NCI-H2107 treated with DMSO at 0.1 percent for 48 hours (cell line): ENCODE measurements around the gene TEKT1.
"Not testable (repeated sequence)": the region's sequence is repeated elsewhere in the genome, so short reads cannot be mapped to it uniquely, and the experiment has no call there.

Experiments
- DNase-seq: peaks from one replicate; lab custom pipeline; 2025; ENCODE audit not compliant: unreplicated experiment; lab: John Stamatoyannopoulos, UW

The TEKT1 gene

DNA sequence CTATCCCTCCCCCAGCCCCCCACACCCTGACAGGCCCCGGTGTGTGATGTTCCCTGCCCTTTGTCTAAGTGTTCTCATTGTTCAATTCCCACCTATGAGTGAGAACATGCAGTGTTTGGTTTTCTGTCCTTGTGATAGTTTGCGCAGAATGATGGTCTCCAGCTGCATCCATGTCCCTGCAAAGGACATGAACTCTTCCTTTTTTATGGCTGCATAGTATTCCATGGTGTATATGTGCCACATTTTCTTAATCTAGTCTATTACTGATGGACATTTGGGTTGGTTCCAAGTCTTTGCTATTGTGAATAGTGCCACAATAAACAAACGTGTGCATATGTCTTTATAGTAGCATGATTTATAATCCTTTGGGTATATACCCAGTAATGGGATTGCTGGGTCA is 15.2 kb downstream of the TEKT1 start:
- not testable (repeated sequence) for DNase-seq

DNA sequence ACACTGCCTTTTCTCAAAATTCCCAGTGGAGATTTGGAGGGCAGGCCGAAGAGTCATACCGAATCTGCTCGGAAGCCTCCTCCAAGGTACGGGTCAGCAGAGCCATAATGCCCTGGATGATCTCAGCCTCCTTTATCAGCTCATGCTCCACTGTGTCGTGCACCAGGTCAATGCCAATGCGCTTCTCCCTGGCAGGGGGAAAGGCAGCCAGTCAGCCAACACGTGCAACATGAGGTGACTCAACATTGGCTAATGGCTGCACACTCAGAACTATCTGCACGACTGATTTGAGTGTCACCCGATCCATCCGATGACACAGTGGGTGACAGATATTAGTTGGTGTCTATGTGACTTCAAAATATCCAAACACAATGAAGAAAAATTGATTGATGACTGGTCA is 15.8 kb downstream of the TEKT1 start:
- DNase-seq = no peak

DNA sequence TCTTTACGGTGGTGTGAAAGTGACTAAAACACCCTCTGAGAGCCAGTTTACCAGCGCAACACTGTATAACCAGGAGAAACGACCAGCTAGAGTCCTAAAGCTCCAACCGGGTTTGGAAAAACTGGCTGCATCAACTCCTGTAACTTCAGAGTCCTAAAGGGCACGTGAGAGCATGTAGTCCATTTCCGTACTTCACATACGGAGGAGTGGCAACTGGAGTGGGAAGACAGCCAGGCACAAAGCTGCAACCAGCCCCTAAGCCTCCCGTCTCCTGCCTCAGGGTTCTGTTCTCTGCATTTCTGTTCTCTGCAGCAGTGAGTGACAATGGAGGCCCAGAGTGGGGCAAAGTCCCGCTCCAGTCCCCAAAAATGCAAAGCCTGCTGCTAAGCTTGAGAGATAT is 19.2 kb downstream of the TEKT1 start:
- no peak for DNase-seq

DNA sequence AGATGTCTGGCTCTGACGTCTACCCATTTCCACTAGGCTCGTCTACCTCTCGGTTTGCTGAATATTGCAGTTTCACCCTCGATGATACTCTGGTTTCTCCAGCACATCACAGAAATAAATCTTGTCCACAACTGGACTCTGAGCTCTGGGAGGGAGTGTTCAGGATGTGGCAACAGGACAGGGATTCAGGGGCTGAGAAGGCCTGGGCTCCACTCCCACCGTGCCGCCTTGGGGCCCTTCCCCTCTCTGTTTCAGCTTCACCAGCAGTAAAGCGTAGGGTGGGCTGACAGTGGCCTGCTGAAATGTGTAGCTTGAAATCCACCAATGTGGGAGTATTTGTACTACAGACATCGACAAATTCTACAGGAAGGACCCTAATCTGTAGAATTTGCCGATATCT is 20.0 kb downstream of the TEKT1 start:
- no peak for DNase-seq

DNA sequence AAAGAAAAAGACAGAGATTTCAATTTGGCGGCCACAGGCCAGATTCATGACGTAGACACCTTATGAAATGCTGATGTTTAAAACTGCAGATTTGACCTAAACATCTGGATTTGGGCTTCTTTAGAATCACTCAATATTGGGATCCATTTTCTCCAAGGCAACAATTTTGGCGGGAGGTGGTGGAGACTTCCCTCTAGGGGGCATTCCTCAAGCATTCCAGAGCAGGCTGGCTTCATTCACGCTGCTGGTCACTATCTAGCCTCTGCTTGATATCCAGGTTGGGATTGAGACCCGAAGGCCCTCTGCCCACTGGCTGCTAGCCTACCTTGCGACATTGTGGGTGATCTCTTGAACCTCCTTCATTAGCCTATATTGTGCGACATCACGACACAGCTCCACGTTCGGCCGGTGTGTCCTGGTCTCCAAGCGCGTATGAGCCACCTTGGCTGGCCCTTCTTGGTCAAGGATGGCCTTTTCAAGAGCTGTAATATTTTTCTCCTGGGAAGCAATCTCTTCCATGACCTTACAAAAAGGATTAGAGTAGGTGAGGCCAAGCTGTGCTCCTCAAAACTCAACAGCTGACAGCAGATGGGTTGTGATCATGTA is 31.0 kb downstream of the TEKT1 start:
- no peak for DNase-seq

DNA sequence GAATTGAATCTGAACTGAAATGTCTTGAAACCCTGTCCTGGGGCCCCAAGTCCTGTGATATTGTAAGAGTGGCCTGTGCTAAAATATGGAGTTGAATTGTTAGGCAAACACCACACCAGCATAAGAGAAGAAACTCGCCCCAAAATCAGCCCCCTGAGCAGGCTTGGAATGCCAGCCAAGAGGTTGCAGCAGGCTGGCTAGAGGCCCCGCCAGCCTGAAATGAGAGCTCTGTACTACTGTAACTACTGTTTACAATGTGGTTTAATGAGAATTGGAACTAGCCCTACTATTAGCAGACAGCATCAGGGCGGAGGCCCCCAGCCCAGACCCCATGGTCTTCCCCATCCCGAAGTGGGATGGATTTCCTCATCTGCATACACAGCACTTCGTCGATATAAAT is 31.8 kb downstream of the TEKT1 start:
- DNase-seq = no peak

DNA sequence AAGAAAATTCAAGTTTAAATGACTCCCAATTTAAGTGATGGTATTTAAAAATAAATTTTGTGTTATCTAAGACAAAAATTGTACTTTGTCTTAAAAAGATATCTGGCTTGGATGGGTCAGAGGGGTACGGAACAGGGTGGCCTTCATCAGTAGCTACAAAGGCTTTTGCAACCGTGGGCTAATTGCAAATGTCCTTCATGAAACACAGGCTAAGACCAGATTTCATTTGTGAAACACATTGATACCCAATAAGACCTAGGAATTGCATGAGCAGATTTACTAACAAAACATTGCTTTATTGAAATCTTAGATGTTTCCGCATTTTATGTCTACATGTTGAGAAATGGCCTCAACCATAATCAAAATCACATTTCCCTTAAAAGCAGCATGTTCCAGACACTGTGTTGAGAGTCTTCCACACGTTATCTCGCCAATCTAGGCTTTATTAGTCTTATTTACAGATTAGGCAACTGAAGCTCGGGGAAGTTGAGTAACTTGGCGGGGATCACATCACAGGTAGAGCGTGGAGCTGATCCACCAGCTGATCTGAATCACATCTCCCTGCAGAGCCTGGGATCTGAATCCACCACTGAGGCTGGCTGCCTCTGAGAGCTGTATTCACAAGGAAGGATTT is 33.7 kb downstream of the TEKT1 start:
- no peak for DNase-seq

DNA sequence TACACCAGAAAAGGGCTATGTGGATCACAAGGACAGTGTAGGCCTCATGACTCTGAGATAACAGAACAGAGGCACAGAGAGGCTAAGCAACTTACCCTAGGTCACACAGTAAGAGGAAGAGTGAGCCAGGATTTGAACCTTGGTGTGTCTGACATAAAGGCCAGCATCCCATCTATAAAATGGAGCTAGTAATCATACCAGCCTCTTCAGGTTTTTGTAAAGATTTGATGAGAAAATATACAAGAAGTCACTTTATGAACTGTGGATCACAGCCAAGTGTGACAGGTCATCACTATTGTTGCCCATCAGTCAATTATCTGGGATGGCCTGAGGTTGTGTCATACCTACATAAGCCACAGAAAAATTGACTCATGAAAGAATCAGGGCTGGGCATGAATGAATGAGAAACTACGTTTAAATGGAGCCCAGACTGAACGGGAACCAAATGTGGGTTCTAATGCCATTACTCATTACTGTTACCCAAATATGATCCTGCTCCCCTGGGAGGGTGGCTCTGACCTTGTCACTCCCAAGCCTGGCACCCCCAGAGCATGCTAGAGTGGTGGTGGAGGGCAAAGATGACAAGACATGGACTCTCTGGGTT is 34.5 kb downstream of the TEKT1 start:
- no peak for DNase-seq

DNA sequence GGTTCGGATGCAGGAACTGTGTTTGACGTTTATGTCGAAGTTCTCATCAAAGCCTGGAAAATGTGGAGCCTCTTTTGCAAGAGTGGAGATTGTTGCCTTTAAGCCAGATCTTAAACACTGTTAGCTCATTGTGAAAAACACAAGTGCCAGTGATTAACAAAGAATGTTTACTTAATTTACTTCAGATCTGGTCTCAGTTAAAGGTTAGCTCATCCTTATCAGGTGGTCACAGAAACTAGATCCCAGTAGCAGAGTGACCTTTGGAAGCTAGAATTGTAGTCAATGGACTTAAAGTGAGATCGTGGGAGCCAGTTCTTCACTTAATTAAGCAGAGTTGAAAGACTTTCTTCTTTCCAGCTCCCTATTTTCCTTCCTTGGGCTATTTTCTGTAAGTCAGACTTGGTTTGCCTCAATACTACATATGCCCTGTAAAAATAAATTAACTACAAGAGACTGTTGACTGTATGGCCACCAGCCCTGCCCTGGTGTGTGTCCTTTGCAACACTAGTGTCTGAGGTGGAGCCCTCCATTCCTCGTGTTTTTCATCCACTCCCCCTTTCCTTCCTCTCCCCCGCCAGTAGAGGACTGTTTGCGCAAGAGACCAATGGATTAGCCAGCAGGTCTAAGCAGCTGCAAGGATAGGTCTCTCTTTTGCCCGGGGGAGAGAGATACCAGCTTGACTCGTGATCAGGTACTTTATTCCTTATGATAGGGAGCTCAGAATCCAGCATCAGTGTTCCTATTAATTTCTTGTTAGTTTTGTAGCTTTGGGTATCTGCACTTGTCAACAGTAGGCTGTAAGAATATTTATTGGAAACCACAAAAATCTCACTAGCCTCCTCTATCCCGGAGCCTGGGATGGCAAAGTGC is 35.3 kb downstream of the TEKT1 start:
- no peak for DNase-seq

DNA sequence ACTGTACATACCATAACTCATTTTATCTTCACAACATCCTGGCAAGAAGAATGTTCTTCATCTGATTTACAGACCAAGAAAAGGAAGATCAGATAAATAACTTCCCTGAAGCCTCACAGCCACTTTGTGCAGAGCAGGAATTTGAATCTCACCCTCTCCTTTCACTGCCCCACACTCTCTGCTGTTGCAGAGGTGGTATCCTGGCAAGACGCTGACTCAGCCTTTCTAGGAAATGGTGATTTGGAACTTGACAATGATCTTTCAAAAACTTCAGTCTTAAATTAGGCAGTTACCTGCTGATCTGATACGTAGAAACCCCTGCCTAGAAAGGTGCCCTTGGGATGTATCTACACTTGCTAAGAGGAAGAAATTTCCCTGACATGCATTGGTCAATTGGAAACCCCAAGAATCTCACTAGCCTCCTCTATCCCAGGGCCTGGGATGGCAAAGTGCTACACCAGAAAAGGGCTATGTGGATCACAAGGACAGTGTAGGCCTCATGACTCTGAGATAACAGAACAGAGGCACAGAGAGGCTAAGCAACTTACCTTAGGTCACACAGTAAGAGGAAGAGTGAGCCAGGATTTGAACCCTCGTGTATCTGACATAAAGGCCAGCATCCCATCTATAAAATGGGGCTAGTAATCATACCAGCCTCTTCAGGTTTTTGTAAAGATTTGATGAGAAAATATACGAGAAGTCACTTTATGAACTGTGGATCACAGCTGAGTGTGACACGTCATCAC is 37.6 kb downstream of the TEKT1 start:
- no peak for DNase-seq

DNA sequence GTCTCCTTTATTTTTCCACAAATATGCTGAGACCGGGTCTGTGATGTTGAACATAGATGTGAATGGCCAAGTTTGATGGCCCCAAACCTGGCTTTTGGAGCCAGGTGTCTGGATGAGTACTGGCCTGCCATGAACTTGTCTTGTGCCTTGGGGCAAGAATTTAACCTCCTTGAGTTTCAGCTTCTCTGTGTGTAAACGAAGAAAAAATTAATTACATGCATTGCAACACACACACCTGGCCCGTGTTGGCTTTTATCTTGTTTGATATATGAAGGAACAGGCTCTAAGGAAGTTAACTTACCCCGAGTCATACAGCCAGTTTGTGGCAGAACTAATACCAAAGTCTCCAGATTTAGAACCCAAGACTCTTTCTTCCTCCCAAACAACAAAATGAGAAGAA is 42.4 kb downstream of the TEKT1 start:
- no peak for DNase-seq

DNA sequence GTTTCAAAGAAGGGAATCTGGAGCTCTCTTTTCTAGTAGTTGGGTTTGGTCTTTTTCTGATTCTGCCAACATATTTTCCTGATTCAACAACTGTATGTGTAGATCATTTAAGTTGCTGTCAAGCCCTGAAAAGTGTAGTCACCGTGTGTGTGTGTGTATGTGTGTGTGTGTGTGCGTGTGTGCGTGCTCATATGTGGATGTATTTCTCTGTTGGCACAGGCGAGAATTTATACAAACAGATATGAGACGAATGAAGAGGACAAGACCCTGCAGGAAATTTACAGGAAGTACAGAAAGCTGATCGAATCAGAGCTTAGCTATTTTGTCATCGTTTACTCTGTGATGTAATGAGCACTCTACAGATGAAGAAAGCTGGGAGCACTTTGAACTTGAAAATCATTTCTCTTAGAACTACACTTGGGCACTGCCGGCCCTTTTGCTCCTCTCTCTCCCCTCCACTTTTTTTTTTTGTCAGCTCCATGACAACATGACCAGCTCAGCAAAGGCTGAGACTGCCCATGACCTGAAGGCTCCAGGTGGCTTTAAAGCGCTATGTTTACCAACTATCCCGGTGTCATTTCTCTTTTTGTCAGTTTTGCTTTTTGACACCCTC is 44.3 kb downstream of the TEKT1 start:
- no peak for DNase-seq

DNA sequence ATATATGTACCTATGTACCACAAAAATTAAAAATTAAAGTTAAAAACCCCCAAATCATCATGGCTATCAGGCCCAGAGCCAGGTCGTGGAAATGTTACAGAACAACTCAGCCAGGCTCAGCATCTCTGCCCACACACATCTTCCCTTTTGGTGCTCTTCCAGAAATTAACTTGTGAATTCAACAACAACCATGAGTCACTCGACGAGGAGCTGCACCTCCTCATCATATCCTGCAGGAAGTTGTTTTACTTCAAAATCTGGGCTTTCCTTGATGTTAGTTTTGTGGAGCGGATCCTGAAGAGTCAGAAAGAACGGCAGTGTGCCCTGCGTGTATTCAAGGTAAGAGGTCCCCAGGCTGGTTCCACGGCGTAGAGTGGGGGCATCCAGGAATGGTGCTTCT is 44.9 kb downstream of the TEKT1 start:
- DNase-seq = no peak

DNA sequence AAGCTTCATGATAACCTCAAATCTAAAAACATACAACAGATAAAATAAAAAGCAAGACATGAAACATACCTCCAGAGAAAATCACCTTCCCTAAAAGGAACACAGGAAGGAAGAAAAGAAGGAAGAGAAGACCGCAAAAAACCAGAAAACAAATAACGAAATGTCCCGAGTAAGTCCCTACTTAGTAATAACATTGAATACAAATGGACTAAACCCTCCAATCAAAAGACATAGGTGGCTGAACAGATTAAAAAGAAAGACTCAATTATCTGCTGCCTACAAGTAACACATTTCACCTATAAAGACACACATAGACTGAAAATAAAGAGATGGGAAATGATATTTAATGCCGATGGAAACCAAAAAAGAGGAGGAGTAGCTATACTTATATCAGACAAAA is 49.3 kb downstream of the TEKT1 start:
- DNase-seq = no peak

DNA sequence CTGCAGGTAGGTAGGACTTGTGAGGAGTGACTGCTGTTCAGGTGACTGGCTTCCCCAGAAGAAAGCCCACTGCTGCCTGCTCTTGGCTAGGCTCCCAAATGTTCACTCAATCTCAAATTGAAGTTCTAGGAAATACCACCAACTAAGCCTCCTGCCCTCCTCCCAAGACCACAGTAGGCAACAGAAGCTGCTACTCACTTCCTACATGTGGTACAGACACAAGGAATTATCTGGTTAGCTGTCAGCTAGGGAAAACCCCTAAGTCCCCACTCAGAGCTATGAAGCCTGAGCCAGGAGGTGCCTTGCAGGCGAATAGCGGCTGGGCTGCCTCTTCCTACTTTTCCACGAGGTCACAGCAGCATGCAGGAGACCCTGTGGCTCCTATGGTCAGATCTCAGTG is 50.6 kb downstream of the TEKT1 start:
- no peak for DNase-seq

DNA sequence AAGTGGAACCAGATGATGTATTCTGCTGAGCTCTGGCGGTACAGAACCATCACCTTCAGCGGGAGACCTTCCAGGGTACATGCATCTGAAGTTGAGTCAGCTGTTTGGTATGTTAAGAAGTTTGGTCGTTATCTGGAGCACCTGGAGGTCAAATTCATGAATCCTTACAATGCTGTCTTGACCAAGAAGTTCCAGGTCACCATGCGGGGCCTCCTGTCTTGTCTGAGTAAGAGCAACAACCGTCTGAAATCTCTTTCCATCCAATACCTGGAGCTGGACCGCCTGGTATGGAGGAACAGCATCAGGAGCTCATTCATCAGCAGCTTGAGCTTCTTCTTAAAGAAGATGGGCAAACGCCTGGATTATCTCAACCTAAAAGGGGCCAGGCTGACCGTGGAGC is 51.5 kb downstream of the TEKT1 start:
- DNase-seq = no peak

DNA sequence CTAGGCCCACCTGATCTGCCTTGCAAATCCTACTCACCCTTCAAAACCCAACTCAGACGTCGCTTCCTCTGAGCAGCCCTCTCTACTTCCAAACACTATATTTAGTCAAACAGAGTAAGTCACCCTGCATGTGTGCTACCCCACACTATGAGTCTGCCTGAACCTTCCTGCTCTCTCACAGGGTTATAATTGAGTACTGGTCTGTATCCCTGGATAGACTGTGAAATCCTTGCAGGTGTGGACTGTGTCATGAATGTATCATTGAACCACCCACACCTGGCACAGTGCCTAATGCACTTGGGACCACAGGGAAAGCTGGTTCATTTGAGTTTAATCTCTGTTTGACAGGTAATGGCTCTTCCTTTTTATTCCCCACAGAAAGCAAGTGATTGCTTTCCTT is 52.1 kb downstream of the TEKT1 start:
- no peak for DNase-seq

DNA sequence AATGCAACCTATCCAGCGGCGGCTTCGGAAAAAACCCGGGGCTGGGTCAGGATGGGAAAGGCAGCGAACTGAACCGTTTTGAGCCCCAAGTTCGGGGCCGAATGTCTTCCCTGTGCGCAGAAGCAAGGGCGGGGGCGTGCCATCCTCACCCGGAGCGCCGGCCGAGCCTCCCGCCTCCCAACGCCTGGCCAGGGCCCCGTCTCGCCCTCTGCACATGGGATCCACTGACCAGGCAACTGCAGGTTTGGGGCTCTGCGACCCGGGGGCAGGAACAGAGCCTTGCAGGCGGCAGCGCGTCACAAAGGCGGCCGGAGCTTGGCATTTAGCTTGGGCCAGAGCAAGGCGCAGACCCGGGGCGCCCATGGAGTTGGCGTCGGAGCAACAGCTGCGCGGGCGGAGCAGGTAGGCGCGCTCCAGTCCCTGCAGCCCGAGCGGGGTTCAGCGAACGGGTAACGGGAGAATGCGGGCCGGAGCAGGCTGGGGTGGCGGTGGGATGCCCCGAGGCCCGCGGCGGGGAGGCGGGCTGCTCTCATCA is 55.6 kb downstream of the TEKT1 start, which contains the start of gene FBXO39:
Gene FBXO39, plus strand, starts transcription at position 345 of the 535 bp plus-strand sequence. CDS start 3,654 bp downstream, outside the sequence.
- DNase-seq = no peak

DNA sequence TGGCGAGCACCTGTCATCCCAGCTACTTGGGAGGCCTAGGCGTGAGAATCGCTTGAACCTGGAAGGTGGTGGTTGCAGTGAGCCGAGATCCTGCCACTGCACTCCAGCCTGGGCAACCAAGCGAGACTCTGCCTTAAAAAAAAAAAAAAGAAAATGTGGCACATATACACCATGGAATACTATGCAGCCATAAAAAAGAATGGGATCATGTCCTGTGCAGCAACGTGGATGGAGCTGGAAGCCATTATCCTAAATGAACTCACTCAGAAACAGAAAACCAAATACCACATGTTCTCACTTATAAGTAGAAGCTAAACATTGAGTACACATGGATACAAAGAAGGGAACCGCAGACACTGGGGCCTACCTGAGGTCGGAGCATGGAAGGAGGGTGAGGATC is 56.6 kb downstream of the TEKT1 start:
- not testable (repeated sequence) for DNase-seq

DNA sequence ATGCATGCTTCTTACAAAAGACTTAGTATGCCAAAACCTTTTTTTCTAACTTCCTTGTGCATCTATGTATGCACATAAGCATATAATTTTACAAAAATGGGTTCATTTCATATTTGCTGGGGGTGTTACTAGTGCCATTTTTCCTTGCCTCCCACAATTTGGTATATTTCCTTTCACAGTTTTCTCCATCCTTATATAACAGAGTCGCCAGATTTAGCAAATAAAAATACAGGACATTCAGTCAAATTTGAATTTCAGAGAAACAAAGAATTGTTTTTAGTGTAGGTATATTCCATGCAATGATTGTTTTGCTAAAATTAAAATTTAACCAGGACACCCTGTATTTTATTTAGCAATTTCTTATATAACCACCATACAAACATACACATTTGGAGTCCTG is 59.5 kb downstream of the TEKT1 start:
- DNase-seq = no peak
